ENCODE measurements around the gene HNRNPR. TPM values are rescaled to one million over a fixed set of nuclear protein-coding genes. Genes with fewer than 3 reads are reported as not detected.

HNRNPR gene
- total and polyA plus RNA-seq, 8 donors, result 27.6 to 57.8 (median 44.9) TPM

- FAIRE-seq (no peak), ATAC-seq (no peak), DNase-seq (peak in 1 of 6 donors; percentile 41)
- intact Hi-C loops (cut with DNase I), result no loop called here
- no peaks in the 10 kb centered on the region for H3K27me3 ChIP-seq
- H3K4me1 ChIP-seq, result peaks cover 0 to 18% (median 18%) of the 10 kb centered on the region in 3 donors
- H3K27ac ChIP-seq, result peak overlapping the region in 1 of 4 donors; percentile 23
- no peak overlapping the region for H3K4me3 ChIP-seq
- TF ChIP-seq, protein P1, sequence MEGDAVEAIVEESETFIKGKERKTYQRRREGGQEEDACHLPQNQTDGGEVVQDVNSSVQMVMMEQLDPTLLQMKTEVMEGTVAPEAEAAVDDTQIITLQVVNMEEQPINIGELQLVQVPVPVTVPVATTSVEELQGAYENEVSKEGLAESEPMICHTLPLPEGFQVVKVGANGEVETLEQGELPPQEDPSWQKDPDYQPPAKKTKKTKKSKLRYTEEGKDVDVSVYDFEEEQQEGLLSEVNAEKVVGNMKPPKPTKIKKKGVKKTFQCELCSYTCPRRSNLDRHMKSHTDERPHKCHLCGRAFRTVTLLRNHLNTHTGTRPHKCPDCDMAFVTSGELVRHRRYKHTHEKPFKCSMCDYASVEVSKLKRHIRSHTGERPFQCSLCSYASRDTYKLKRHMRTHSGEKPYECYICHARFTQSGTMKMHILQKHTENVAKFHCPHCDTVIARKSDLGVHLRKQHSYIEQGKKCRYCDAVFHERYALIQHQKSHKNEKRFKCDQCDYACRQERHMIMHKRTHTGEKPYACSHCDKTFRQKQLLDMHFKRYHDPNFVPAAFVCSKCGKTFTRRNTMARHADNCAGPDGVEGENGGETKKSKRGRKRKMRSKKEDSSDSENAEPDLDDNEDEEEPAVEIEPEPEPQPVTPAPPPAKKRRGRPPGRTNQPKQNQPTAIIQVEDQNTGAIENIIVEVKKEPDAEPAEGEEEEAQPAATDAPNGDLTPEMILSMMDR (IDR thresholded peaks at IDR 0.05), result no peak
- H3K9me3 ChIP-seq, result no peaks in the 10 kb centered on the region
- no peaks in the 10 kb centered on the region for H3K36me3 ChIP-seq
- WGBS, 2 donors, result 80 to 81% methylated on average over 13 of the region's 13 CpGs
Measured at GRCh38 chr1:23371987-23372880, 28.1 kb upstream of the HNRNPR start.

GRCh38 chr1:23370709-23371584 is 26.9 kb upstream of the HNRNPR start:
- 28 to 30% methylated on average over 13 of the region's 13 CpGs for WGBS, 2 donors
- Histone ChIP-seq H3K27me3 (no peaks in the 10 kb centered on the region), H3K4me1 (peaks cover 4 to 28% (median 26%) of the 10 kb centered on the region in 3 donors), H3K9me3 (no peaks in the 10 kb centered on the region), H3K36me3 (no peaks in the 10 kb centered on the region), H3K4me3 (peak overlapping the region in 1 of 4 donors; percentile 87), H3K27ac (peak overlapping the region; percentile 9 to 97 (median 55))
- FAIRE-seq (no peak), DNase-seq (peak in 1 of 6 donors; percentile 21), ATAC-seq (no peak)
- TF ChIP-seq, protein P1 (IDR thresholded peaks at IDR 0.05), result no peak
- intact Hi-C loops (cut with DNase I), result no loop called here

GRCh38 chr1:23370330-23370708 is 26.2 kb upstream of the HNRNPR start:
- intact Hi-C loops (cut with DNase I), result no loop called here
- FAIRE-seq, result no peak
- H3K4me3 ChIP-seq, result peak overlapping the region in 1 of 4 donors; percentile 87
- no peak for ATAC-seq
- peak overlapping the region in 3 of 4 donors; percentile 96 to 97 (median 97) for H3K27ac ChIP-seq
- H3K27me3 ChIP-seq, result no peaks in the 10 kb centered on the region
- no peaks in the 10 kb centered on the region for H3K9me3 ChIP-seq
- TF ChIP-seq, protein P1 (IDR thresholded peaks at IDR 0.05), result no peak
- no peaks in the 10 kb centered on the region for H3K36me3 ChIP-seq
- peaks cover 4 to 28% (median 26%) of the 10 kb centered on the region in 3 donors for H3K4me1 ChIP-seq
- WGBS, 2 donors, result 24 to 27% methylated on average over 5 of the region's 5 CpGs
- DNase-seq, result peak in 1 of 6 donors; percentile 2

DNA sequence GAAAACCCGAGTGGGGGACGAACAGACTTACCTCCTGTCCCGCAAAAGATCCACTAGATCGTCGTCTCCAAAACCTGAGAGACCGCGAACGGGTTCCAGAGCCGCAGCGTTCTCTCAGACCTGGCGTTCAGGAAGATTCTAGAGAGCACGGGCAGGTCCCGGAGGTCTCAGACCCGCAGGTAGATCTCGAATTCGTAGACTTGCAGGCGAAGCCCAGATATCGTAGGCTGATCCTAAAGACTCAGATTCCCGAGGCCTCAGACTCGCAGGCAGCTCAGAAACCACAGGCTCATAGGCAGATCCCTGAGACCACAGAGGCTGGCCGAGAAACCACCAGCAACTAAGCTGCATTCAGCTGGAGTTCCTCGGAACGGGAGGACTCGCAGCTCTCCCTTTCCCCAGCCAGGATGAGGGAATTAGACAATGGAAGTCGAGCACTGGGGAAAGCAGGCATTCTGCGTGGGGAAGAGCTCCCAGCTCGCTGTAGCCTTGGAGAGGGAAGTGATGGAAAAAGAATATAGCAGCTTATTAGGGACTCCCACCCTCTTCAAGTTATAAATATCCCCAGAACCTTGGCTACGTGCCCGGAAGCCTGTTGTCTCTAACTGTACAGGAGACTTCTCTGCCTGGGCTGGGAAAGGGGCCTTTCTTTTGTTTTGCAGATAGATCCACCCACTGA is 25.4 kb upstream of the HNRNPR start, which contains the start of gene ZNF436:
Gene ZNF436, minus strand, starts transcription at position 502 of the 679 bp plus-strand sequence. CDS start 1,831 bp downstream, outside the sequence.
- Histone ChIP-seq H3K9me3 (no peaks in the 10 kb centered on the region), H3K4me3 (peak within 1 kb of the TSS; percentile 84 to 87 (median 85)), H3K27ac (peak within 1 kb of the TSS; percentile 90 to 97 (median 96)), H3K4me1 (peaks cover 4 to 28% (median 26%) of the 10 kb centered on the region in 3 donors), H3K27me3 (no peaks in the 10 kb centered on the region), H3K36me3 (peaks cover 0 to 4% (median 4%) of the 10 kb centered on the region in 3 donors)
- peak; percentile 63 to 89 (median 83) for DNase-seq
- intact Hi-C loops (cut with DNase I), result no loop called here
- FAIRE-seq, result no peak
- ATAC-seq, result peak in 3 of 4 donors; percentile 2 to 7 (median 5)
- 0% methylated on average over 29 of the region's 29 CpGs for WGBS, 2 donors
- TF ChIP-seq, protein P1 (IDR thresholded peaks at IDR 0.05), result no peak
